Measurements from ENCODE around the gene NOC4L. TPM values are rescaled to one million over a fixed set of nuclear protein-coding genes. Genes with fewer than 3 reads are reported as not detected.

The NOC4L gene
- total and polyA plus RNA-seq, 4 experiments from 2014 or later = 13.9 to 26.0 (median 17.7) TPM

DNA sequence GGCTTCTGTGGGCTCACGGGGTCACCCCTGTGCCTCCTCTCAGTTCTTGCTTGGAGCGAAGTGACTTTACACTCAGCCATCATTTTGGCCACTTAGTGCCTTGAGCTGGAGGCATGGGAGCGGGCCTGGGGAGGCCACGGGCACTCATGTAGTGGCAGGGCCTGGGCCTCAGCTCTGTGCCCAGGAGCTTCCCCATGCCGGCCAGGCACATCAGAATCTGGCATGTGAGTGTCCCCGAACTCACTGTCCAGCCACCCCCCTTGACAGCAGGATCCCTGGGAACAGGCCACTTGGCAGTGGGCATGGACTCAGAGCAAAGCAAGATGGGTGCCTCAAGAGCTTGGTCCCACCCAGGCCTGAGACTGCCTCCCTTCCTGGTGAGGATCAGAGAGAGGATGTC lies 29.6 kb upstream of the NOC4L start:
- no peaks in the 10 kb centered on the region for H3K4me1 ChIP-seq (ENCODE audit: insufficient read depth, low read length)
- peaks cover 17% of the 10 kb centered on the region for H3K36me3 ChIP-seq (ENCODE audit: insufficient read depth, low read length)
- Mint-ChIP-seq H3K9me3 (no peaks in the 10 kb centered on the region), H3K27me3 (no peaks in the 10 kb centered on the region), H3K4me1 (no peaks in the 10 kb centered on the region), H3K27ac (no peak overlapping the region), H3K36me3 (peaks cover 17 to 40% of the 10 kb centered on the region in 2 donors), H3K4me3 (no peak overlapping the region)
- no peaks in the 10 kb centered on the region for H3K27me3 ChIP-seq (ENCODE audit: insufficient read depth, low read length)
- ChIA-PET POLR2A (ENCODE audit: partially characterized antibody) (no interaction called here), CTCF (ENCODE audit: partially characterized antibody) (no interaction called here)
- no peaks in the 10 kb centered on the region for H3K9me3 ChIP-seq (ENCODE audit: control insufficient read depth in 1 of 2, low read length in 2 of 2)
- intact Hi-C loops (cut with micrococcal nuclease) = no loop called here
- no peak overlapping the region for H3K27ac ChIP-seq (ENCODE audit: low read depth, low read length)
- H3K4me3 ChIP-seq (ENCODE audit: low read length in 2 of 2) = no peak overlapping the region
- no peak for DNase-seq

DNA sequence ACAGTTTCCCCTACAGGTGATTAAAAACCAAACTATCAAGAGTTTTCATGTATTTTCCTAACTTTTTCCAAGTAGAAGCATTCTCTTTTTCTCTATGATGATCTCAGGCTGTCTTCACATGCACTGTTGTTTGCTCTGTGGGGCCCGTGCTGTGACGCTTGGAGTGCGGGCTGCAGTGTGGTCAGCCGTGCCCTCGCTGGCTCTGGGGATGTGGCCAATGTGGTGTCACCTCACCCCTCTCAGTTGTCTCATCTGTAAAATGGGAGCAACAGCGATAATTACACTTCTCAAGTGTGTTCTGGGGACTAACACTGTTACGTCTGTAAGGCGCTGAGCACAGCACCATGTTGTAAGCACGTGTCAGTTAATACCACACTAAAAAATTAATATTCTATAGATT lies 28.8 kb upstream of the NOC4L start:
- POLR2A ChIA-PET (ENCODE audit: partially characterized antibody) = no interaction called here
- H3K36me3 Mint-ChIP-seq = peaks cover 15 to 37% of the 10 kb centered on the region in 2 donors

DNA sequence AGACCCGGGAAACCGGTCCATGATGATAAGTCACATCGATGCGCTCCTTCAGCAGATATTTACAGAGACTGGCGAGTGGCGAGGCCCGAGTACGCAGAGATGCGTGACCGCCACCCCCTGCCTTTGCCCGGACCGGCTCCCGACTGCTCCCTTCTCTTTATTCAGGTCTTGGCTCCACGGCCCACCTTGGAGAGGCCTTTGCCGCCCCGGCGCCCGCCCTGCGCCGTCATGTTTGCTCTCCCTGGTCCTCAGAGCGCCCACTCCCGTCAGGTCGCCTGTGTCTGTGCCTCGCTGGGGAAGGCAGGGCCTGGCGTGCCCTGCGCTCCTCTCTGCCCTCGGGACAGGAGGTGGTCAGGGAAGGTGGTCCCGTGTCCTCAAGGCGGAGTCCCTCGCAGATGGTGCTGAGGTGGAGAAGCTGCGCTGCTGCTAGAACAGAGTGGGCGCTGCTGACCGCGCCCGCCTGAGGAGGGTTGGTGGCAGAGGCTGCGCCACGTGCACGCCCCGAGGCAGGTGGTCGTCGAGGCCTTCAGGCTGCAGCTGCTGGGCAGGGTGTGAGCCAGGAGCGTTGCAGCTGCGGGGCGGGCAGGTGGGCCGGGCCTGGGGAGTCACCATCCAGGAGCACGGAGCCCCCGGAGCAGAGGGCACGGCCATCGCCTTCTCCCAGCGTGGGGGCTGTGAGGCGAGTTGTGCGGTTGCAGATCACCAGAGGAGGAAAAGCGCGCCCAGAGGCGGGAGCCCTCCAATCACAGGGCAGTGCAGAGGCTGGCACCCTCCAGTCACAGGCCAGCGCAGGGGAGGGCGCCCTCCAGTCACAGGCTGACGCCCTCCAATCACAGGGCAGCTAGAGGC lies 27.3 kb upstream of the NOC4L start:
- no peaks in the 10 kb centered on the region for H3K27me3 Mint-ChIP-seq
- ChIA-PET CTCF (ENCODE audit: partially characterized antibody) (no interaction called here), POLR2A (ENCODE audit: partially characterized antibody) (no interaction called here)
- Histone ChIP-seq H3K27ac (ENCODE audit: low read depth, low read length) (no peak overlapping the region), H3K27me3 (ENCODE audit: insufficient read depth, low read length) (no peaks in the 10 kb centered on the region), H3K9me3 (ENCODE audit: control insufficient read depth in 1 of 2, low read length in 2 of 2) (no peaks in the 10 kb centered on the region), H3K4me3 (ENCODE audit: low read length in 2 of 2) (no peak overlapping the region), H3K4me1 (ENCODE audit: insufficient read depth, low read length) (no peaks in the 10 kb centered on the region), H3K36me3 (ENCODE audit: insufficient read depth, low read length) (peaks cover 20% of the 10 kb centered on the region)
- intact Hi-C loops (cut with micrococcal nuclease) = no loop called here
- H3K4me1 Mint-ChIP-seq = no peaks in the 10 kb centered on the region
- H3K4me3 Mint-ChIP-seq = no peak overlapping the region
- no peak for DNase-seq
- H3K27ac Mint-ChIP-seq = no peak overlapping the region
- H3K9me3 Mint-ChIP-seq = no peaks in the 10 kb centered on the region
- peaks cover 9 to 29% of the 10 kb centered on the region in 2 donors for H3K36me3 Mint-ChIP-seq

More for the DNA sequence above, 28.8 kb upstream of the NOC4L start:
- Histone ChIP-seq H3K9me3 (ENCODE audit: control insufficient read depth in 1 of 2, low read length in 2 of 2) (no peaks in the 10 kb centered on the region), H3K27ac (ENCODE audit: low read depth, low read length) (no peak overlapping the region), H3K36me3 (ENCODE audit: insufficient read depth, low read length) (peaks cover 21% of the 10 kb centered on the region), H3K4me1 (ENCODE audit: insufficient read depth, low read length) (no peaks in the 10 kb centered on the region), H3K27me3 (ENCODE audit: insufficient read depth, low read length) (no peaks in the 10 kb centered on the region), H3K4me3 (ENCODE audit: low read length in 2 of 2) (no peak overlapping the region)
- CTCF ChIA-PET (ENCODE audit: partially characterized antibody) = no interaction called here
- no peaks in the 10 kb centered on the region for H3K4me1 Mint-ChIP-seq
- H3K27ac Mint-ChIP-seq = no peak overlapping the region
- H3K4me3 Mint-ChIP-seq = no peak overlapping the region
- intact Hi-C loops (cut with micrococcal nuclease) = no loop called here
- H3K27me3 Mint-ChIP-seq = no peaks in the 10 kb centered on the region
- no peaks in the 10 kb centered on the region for H3K9me3 Mint-ChIP-seq
- DNase-seq = no peak

DNA sequence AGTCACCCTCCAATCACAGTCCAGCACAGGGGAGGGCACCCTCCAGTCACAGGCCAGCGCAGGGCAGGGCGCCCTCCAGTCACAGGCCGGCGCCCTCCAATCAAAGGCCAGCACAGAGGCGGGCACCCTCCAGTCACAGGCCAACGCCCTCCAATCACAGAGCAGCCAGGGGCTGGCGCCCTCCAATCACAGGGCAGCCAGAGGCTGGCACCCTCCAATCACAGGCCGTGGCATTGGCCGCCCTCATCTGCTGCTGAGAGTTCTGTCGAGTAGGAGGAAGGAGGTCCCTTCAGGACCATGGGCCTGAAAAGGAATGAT lies 26.7 kb upstream of the NOC4L start:
- Mint-ChIP-seq H3K4me1 (no peaks in the 10 kb centered on the region), H3K9me3 (no peaks in the 10 kb centered on the region), H3K27ac (no peak overlapping the region), H3K4me3 (no peak overlapping the region), H3K36me3 (peaks cover 9 to 32% of the 10 kb centered on the region in 2 donors), H3K27me3 (no peaks in the 10 kb centered on the region)
- DNase-seq = no peak
- Histone ChIP-seq H3K36me3 (ENCODE audit: insufficient read depth, low read length) (peaks cover 25% of the 10 kb centered on the region), H3K9me3 (ENCODE audit: control insufficient read depth in 1 of 2, low read length in 2 of 2) (no peaks in the 10 kb centered on the region), H3K4me1 (ENCODE audit: insufficient read depth, low read length) (no peaks in the 10 kb centered on the region), H3K4me3 (ENCODE audit: low read length in 2 of 2) (no peak overlapping the region), H3K27me3 (ENCODE audit: insufficient read depth, low read length) (no peaks in the 10 kb centered on the region), H3K27ac (ENCODE audit: low read depth, low read length) (no peak overlapping the region)
- CTCF ChIA-PET (ENCODE audit: partially characterized antibody) = no interaction called here
- intact Hi-C loops (cut with micrococcal nuclease) = no loop called here
- POLR2A ChIA-PET (ENCODE audit: partially characterized antibody) = no interaction called here

DNA sequence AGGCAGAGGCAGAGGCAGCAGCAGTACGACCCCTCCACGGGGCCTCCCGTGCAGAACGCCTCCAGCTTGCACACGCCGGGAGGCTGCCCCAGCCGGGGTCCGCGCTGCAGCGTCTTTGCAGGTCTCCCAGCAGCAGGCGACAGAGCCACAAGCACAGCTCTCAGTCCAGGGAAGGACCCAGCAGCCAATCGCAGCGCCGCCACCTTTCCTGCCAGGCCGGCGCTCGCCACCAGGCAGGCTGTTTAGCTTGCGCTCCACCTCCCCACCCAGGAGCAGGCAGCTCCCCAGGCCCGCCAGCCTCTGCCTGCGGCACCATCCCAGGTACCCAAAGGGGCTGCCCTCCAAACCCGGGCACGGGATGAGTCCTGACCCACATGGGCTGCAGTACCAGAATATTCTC lies 25.4 kb upstream of the NOC4L start:
- Histone ChIP-seq H3K36me3 (ENCODE audit: insufficient read depth, low read length) (peaks cover 25% of the 10 kb centered on the region), H3K27ac (ENCODE audit: low read depth, low read length) (no peak overlapping the region), H3K9me3 (ENCODE audit: control insufficient read depth in 1 of 2, low read length in 2 of 2) (no peaks in the 10 kb centered on the region), H3K4me3 (ENCODE audit: low read length in 2 of 2) (no peak overlapping the region), H3K4me1 (ENCODE audit: insufficient read depth, low read length) (no peaks in the 10 kb centered on the region), H3K27me3 (ENCODE audit: insufficient read depth, low read length) (no peaks in the 10 kb centered on the region)
- Mint-ChIP-seq H3K27me3 (no peaks in the 10 kb centered on the region), H3K27ac (no peak overlapping the region), H3K9me3 (no peaks in the 10 kb centered on the region), H3K36me3 (peaks cover 15 to 29% of the 10 kb centered on the region in 2 donors), H3K4me1 (no peaks in the 10 kb centered on the region), H3K4me3 (no peak overlapping the region)
- DNase-seq = no peak
- ChIA-PET POLR2A (ENCODE audit: partially characterized antibody) (no interaction called here), CTCF (ENCODE audit: partially characterized antibody) (no interaction called here)
- intact Hi-C loops (cut with micrococcal nuclease) = no loop called here

DNA sequence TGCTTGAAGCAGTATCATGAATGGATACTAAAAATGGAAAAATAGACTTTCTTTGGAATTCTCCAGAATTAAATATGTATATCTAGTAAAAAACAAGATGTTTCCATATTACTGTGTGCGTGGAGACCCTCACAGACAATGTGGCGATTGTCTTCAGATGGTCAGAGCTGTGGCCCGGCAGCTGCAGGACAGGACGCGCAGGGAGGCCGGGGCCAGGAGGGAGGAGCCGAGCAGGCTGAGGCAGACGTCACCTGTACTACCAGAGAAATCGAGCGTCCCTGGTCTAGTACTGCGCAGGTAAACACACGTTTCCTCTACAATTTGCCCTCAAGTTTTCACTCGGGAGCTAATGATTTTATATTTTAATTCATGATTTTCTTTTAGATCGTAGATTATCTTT lies 23.0 kb upstream of the NOC4L start:
- no peaks in the 10 kb centered on the region for H3K27me3 ChIP-seq (ENCODE audit: insufficient read depth, low read length)
- DNase-seq = no peak
- H3K4me3 ChIP-seq (ENCODE audit: low read length in 2 of 2) = no peak overlapping the region
- H3K36me3 Mint-ChIP-seq = peaks cover 29 to 32% of the 10 kb centered on the region in 2 donors
- no peaks in the 10 kb centered on the region for H3K4me1 ChIP-seq (ENCODE audit: insufficient read depth, low read length)
- H3K27me3 Mint-ChIP-seq = no peaks in the 10 kb centered on the region
- POLR2A ChIA-PET (ENCODE audit: partially characterized antibody) = no interaction called here
- H3K36me3 ChIP-seq (ENCODE audit: insufficient read depth, low read length) = peaks cover 25% of the 10 kb centered on the region
- no peak overlapping the region for H3K4me3 Mint-ChIP-seq
- CTCF ChIA-PET (ENCODE audit: partially characterized antibody) = no interaction called here
- H3K9me3 ChIP-seq (ENCODE audit: control insufficient read depth in 1 of 2, low read length in 2 of 2) = no peaks in the 10 kb centered on the region
- no peaks in the 10 kb centered on the region for H3K4me1 Mint-ChIP-seq
- H3K9me3 Mint-ChIP-seq = peaks cover 0 to 2% (median 0%) of the 10 kb centered on the region in 8 donors
- intact Hi-C loops (cut with micrococcal nuclease) = no loop called here
- no peak overlapping the region for H3K27ac Mint-ChIP-seq
- no peak overlapping the region for H3K27ac ChIP-seq (ENCODE audit: low read depth, low read length)

DNA sequence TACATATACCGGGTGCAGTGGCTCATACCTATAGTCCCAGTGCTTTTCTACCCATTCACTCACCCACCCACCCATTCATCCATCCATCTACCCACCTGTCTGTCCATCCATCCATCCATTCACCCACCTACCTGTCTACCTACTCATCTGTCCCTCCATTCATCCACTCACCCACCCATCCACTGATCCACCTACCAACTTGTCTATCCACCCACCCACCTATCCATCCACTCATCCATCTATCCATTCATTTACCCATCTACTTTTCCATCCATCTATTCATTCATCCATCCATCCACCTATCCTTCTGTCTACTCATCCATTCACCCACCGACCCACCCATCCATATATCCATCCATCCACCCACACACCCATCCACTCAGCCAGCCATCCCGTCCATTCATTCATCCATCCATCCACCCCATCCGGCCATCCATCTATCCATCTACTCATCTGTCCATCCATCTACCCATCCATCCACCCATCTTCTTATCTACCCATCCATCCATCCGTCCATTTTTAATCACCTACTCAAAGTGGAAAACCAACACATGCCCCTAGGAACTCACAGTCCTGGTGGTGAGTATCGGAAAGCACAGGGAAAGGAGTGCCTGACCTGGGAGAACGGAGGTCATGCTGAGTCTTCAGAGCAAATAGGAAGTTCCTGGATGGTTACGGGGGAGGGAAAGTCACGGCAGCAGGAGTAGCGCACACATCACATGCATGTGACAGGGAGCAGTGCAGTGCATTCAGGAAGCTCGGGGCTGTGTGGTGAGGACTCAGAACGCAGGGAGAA lies 20.1 kb upstream of the NOC4L start:
- Mint-ChIP-seq H3K4me3 (no peak overlapping the region), H3K36me3 (peaks cover 44 to 54% of the 10 kb centered on the region in 2 donors), H3K4me1 (no peaks in the 10 kb centered on the region), H3K27ac (peak overlapping the region in 1 of 7 donors; percentile 27), H3K27me3 (no peaks in the 10 kb centered on the region), H3K9me3 (peaks cover 0 to 12% (median 5%) of the 10 kb centered on the region in 8 donors)
- no peak overlapping the region for H3K4me3 ChIP-seq (ENCODE audit: low read length in 2 of 2)
- peaks cover 25% of the 10 kb centered on the region for H3K36me3 ChIP-seq (ENCODE audit: insufficient read depth, low read length)
- no peaks in the 10 kb centered on the region for H3K9me3 ChIP-seq (ENCODE audit: control insufficient read depth in 1 of 2, low read length in 2 of 2)
- no peaks in the 10 kb centered on the region for H3K4me1 ChIP-seq (ENCODE audit: insufficient read depth, low read length)
- CTCF ChIA-PET (ENCODE audit: partially characterized antibody) = no interaction called here
- no peak overlapping the region for H3K27ac ChIP-seq (ENCODE audit: low read depth, low read length)
- intact Hi-C loops (cut with micrococcal nuclease) = no loop called here
- no peak for DNase-seq
- H3K27me3 ChIP-seq (ENCODE audit: insufficient read depth, low read length) = no peaks in the 10 kb centered on the region
- POLR2A ChIA-PET (ENCODE audit: partially characterized antibody) = no interaction called here

Data from CD4-positive, alpha-beta memory T cell (primary cell).